GM12864 (cell line): ENCODE data around the gene TLR8.

Experiments used
- DNase-seq: peaks from one replicate; pipeline ENCODE4 v3.0.0-alpha.2; 2011; ENCODE audit warnings: low read depth
- H3K4me3 ChIP-seq: 2 replicates; pipeline ENCODE4 v1.5.1; 2011; ENCODE audit warnings: mild to moderate bottlenecking, low read depth, low read length, control low read depth
- TF ChIP-seq, protein P1 (sequence below): IDR thresholded peaks from 2 replicates; pipeline ENCODE4 v1.5.1; 2011; ENCODE audit warnings: low read depth, mild to moderate bottlenecking, moderate library complexity, low read length, control low read depth, inconsistent platforms; ENCODE audit errors: missing control alignments

Gene TLR8

GRCh38 chrX:12953420-12953819 is 47.0 kb downstream of the TLR8 start:
- TF ChIP-seq, protein P1, sequence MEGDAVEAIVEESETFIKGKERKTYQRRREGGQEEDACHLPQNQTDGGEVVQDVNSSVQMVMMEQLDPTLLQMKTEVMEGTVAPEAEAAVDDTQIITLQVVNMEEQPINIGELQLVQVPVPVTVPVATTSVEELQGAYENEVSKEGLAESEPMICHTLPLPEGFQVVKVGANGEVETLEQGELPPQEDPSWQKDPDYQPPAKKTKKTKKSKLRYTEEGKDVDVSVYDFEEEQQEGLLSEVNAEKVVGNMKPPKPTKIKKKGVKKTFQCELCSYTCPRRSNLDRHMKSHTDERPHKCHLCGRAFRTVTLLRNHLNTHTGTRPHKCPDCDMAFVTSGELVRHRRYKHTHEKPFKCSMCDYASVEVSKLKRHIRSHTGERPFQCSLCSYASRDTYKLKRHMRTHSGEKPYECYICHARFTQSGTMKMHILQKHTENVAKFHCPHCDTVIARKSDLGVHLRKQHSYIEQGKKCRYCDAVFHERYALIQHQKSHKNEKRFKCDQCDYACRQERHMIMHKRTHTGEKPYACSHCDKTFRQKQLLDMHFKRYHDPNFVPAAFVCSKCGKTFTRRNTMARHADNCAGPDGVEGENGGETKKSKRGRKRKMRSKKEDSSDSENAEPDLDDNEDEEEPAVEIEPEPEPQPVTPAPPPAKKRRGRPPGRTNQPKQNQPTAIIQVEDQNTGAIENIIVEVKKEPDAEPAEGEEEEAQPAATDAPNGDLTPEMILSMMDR: no peak
- no peak for DNase-seq
- H3K4me3 ChIP-seq: no peak overlapping the region

- TF ChIP-seq, protein P1: no peak
- no peak for DNase-seq
- H3K4me3 ChIP-seq: peak overlapping the region; percentile 21; the same call in 1 of the 2 replicates
These were observed 48.0 kb downstream of the TLR8 start for GRCh38 chrX:12954376-12954775.

GRCh38 chrX:12954981-12955380 is 48.6 kb downstream of the TLR8 start:
- H3K4me3 ChIP-seq: peak overlapping the region; percentile 21; the same call in 1 of the 2 replicates
- DNase-seq: no peak
- TF ChIP-seq, protein P1: no peak

DNA sequence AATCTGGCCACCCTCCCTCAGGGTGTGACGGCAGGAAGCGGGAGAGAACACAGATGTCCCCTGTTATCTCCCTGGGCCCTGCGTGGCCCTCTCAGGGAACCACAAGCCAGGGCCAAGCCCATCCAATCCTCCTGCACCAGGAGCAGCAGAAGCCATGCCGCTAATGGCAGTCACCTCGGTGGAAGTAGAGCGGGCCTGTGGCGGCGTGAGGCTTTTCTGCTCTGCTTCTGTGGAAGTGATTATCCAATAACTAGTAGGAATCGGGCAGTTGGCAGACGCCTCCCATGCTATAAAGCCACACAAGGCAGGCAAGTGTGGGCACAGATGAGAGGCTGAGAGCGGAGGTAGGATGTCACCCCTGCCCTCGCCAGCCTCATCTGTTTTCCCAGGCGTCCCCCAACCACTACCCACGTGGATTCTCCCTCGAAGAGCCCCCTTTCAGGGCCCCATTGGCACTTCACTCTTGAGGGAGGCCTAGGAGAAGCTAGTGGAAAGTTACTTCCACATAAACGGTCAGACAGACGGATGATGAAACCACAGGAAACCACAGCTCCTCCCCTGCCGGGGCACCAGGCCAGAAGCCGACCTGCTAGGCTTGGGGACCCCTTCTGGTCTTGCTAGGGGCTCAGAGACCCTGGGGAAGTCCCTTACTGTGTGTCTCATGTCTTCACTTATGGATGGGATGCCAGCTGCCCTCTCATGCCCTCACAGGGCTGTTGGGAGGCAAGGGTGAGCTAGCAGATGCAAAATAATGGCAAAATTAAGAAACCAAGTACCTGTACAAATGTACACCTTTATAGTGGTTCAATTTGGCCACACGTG is 49.7 kb downstream of the TLR8 start:
- TF ChIP-seq, protein P1: no peak
- no peak for DNase-seq
- H3K4me3 ChIP-seq: peak overlapping the region; percentile 5; the same call in 1 of the 2 replicates

- H3K4me3 ChIP-seq: peak overlapping the region; percentile 11; the same call in 1 of the 2 replicates
- no peak for DNase-seq
- TF ChIP-seq, protein P1: no peak
These were observed 50.5 kb downstream of the TLR8 start for GRCh38 chrX:12956704-12957534.

- TF ChIP-seq, protein P1: no peak
- DNase-seq: no peak
- peak overlapping the region; percentile 33 for H3K4me3 ChIP-seq
These were observed 51.6 kb downstream of the TLR8 start for GRCh38 chrX:12958059-12958458.
